ENCODE measurements around the gene ULK1. TPM values are rescaled to one million over a fixed set of nuclear protein-coding genes. Genes with fewer than 3 reads are reported as not detected.

ULK1 gene
- polyA plus RNA-seq, 1 donor (not counting 4 experiments of a cell fraction or from before 2014, with no cell fraction given): 2.3 TPM

DNA sequence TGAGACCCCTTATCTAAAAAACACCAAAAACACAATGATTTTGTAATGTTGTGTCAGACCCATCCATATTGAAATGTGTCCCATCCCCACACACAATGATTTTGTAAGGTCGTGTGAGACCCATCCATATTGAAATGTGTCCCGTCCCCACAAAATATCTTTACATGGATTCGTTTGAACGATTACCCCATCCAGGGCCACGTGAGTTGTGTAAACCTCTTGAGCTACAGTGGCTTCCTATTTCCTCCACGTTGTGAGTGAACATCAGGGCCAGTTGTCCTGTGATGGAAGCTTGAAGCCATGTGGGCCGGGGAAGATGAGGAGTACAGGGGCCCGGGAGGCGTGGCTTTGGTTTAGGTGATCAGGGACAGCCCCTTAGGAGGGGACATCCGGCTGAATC is 27.0 kb upstream of the ULK1 start:
- TF ChIP-seq EZH2 (IDR thresholded peaks at IDR 0.05; ENCODE audit: low read length): no peak
- TF ChIP-seq, protein P1, sequence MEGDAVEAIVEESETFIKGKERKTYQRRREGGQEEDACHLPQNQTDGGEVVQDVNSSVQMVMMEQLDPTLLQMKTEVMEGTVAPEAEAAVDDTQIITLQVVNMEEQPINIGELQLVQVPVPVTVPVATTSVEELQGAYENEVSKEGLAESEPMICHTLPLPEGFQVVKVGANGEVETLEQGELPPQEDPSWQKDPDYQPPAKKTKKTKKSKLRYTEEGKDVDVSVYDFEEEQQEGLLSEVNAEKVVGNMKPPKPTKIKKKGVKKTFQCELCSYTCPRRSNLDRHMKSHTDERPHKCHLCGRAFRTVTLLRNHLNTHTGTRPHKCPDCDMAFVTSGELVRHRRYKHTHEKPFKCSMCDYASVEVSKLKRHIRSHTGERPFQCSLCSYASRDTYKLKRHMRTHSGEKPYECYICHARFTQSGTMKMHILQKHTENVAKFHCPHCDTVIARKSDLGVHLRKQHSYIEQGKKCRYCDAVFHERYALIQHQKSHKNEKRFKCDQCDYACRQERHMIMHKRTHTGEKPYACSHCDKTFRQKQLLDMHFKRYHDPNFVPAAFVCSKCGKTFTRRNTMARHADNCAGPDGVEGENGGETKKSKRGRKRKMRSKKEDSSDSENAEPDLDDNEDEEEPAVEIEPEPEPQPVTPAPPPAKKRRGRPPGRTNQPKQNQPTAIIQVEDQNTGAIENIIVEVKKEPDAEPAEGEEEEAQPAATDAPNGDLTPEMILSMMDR (optimal IDR thresholded peaks at IDR 0.05 in 1 of 3, IDR thresholded peaks at IDR 0.05 in 1 of 3, conservative IDR thresholded peaks at IDR 0.05 in 1 of 3; ENCODE audit: extremely low read depth in 1 of 3, insufficient read depth in 2 of 3, low read length in 3 of 3): no peak
- Histone ChIP-seq H3K79me2 (ENCODE audit: control insufficient read depth, insufficient read depth, low read length) (no peaks in the 10 kb centered on the region), H3K4me2 (ENCODE audit: control insufficient read depth, extremely low read depth, insufficient read depth, low read depth, low read length) (no peak overlapping the region), H3K9me3 (ENCODE audit: control insufficient read depth, low read depth, low read length) (no peaks in the 10 kb centered on the region), H3K36me3 (ENCODE audit: control insufficient read depth in 2 of 2, extremely low read depth in 1 of 2, insufficient read depth in 2 of 2, low read length in 2 of 2) (no peaks in the 10 kb centered on the region), H4K20me1 (ENCODE audit: control insufficient read depth, extremely low read depth, insufficient read depth, low read length) (no peaks in the 10 kb centered on the region), H3K27me3 (ENCODE audit: control insufficient read depth, extremely low read depth, insufficient read depth, low read length) (no peaks in the 10 kb centered on the region), H3K9me1 (ENCODE audit: control insufficient read depth, extremely low read depth, insufficient read depth, low read length) (no peaks in the 10 kb centered on the region), H3K4me1 (ENCODE audit: control insufficient read depth, extremely low read depth, insufficient read depth, low read length) (peaks cover 38% of the 10 kb centered on the region), H2AFZ (ENCODE audit: control insufficient read depth, low read length) (no peak overlapping the region), H3K4me3 (ENCODE audit: control insufficient read depth in 2 of 3, extremely low read depth in 1 of 3, insufficient read depth in 2 of 3, low read depth in 1 of 3, low read length in 3 of 3) (no peak overlapping the region), H3K27ac (ENCODE audit: control insufficient read depth, insufficient read depth, low read length) (no peak overlapping the region), H3K9ac (ENCODE audit: control insufficient read depth, extremely low read depth, insufficient read depth, low read length) (no peak overlapping the region)
- FAIRE-seq (no peak), DNase-seq (ENCODE audit: low read depth, low spot score) (no peak)
- dilution Hi-C loops (cut with MboI; ENCODE audit: extremely low pct_ligation_motif_present, low sequenced_read_pairs): no loop called here

DNA sequence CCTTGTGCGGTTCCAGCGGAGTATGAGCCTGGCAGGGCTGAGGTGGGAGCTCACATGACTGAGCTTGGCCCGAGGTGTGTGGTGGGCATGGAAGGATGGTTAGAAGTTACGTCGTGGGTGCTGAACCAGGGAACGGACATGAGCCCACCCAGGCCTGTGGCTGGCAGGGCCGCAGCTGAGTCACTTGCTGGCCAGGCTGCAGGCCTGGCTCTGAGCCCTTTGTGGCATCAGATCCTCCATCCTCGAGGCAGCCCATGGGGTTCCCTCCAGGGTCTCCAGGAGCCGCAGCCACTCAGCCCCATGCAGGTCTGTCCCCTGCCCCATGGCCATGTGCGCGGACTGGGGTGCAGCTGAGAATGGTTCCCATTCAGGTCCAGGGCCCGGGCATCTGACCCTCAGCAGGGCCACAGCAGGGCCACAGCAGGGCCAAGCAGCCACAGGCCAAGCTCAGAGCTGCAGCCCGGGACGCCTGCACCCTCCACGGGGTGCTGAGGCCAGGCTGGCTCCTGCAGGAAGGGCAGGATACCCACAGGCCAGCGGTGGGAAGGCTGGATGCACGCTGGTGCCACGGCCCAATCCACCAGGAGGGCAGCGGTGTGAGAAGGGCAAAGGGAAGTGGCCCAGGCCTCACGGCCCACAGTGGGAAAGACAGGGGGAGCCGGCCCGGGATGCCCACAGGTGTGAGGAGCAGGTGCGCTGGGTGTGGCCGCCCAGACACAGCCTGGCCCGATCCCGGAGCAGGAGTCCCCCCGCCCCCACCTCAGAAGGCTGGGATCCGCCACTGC is 26.3 kb upstream of the ULK1 start:
- Histone ChIP-seq H3K9me3 (ENCODE audit: control insufficient read depth, low read depth, low read length) (no peaks in the 10 kb centered on the region), H4K20me1 (ENCODE audit: control insufficient read depth, extremely low read depth, insufficient read depth, low read length) (no peaks in the 10 kb centered on the region), H3K9me1 (ENCODE audit: control insufficient read depth, extremely low read depth, insufficient read depth, low read length) (no peaks in the 10 kb centered on the region), H3K27me3 (ENCODE audit: control insufficient read depth, extremely low read depth, insufficient read depth, low read length) (no peaks in the 10 kb centered on the region), H3K4me2 (ENCODE audit: control insufficient read depth, extremely low read depth, insufficient read depth, low read depth, low read length) (no peak overlapping the region), H3K36me3 (ENCODE audit: control insufficient read depth in 2 of 2, extremely low read depth in 1 of 2, insufficient read depth in 2 of 2, low read length in 2 of 2) (no peaks in the 10 kb centered on the region), H3K4me3 (ENCODE audit: control insufficient read depth in 2 of 3, extremely low read depth in 1 of 3, insufficient read depth in 2 of 3, low read depth in 1 of 3, low read length in 3 of 3) (no peak overlapping the region), H3K9ac (ENCODE audit: control insufficient read depth, extremely low read depth, insufficient read depth, low read length) (no peak overlapping the region), H3K79me2 (ENCODE audit: control insufficient read depth, insufficient read depth, low read length) (no peaks in the 10 kb centered on the region), H3K4me1 (ENCODE audit: control insufficient read depth, extremely low read depth, insufficient read depth, low read length) (peaks cover 38% of the 10 kb centered on the region), H3K27ac (ENCODE audit: control insufficient read depth, insufficient read depth, low read length) (no peak overlapping the region), H2AFZ (ENCODE audit: control insufficient read depth, low read length) (no peak overlapping the region)
- no peak for TF ChIP-seq EZH2 (IDR thresholded peaks at IDR 0.05; ENCODE audit: low read length)
- TF ChIP-seq, protein P1 (optimal IDR thresholded peaks at IDR 0.05 in 1 of 3, IDR thresholded peaks at IDR 0.05 in 1 of 3, conservative IDR thresholded peaks at IDR 0.05 in 1 of 3; ENCODE audit: extremely low read depth in 1 of 3, insufficient read depth in 2 of 3, low read length in 3 of 3): no peak
- DNase-seq (ENCODE audit: low read depth, low spot score) (no peak), FAIRE-seq (no peak)
- dilution Hi-C loops (cut with MboI; ENCODE audit: extremely low pct_ligation_motif_present, low sequenced_read_pairs): no loop called here
